Neutrophil (primary cell): ENCODE results near the gene SEPTIN12.

Experiments
- H3K27ac ChIP-seq: fragments of 200-600 bp; sonication (generic); 2 replicates; pipeline ENCODE4 v1.5.1; 2016; ENCODE audit warnings: mild to moderate bottlenecking, moderate library complexity
- H3K27me3 ChIP-seq: fragments of 200-600 bp; sonication (generic); 2 replicates; pipeline ENCODE4 v1.6.0; 2016; ENCODE audit warnings: mild to moderate bottlenecking
- H3K36me3 ChIP-seq: fragments of 200-600 bp; sonication (generic); 2 replicates; pipeline ENCODE4 v1.5.1; 2017
- H3K4me1 ChIP-seq, 2 experiments: fragments of 200-600 bp in 1 of 2; sonication (generic) in 1 of 2; 1 replicate in 1 of 2; 2 replicates in 1 of 2; pipeline versions ENCODE4 v1.5.1 to v1.6.1; 2013 to 2016; ENCODE audit warnings: low read depth in 1 of 2, low read length in 1 of 2, mild to moderate bottlenecking in 1 of 2, moderate library complexity in 1 of 2; ENCODE audit not compliant: control insufficient read depth in 1 of 2, insufficient read depth in 1 of 2
- H3K4me3 ChIP-seq, 2 experiments: fragments of 200-600 bp in 1 of 2; sonication (generic) in 1 of 2; 1 replicate in 1 of 2; 2 replicates in 1 of 2; pipeline ENCODE4 v1.5.1; 2013 to 2016; ENCODE audit warnings: low read depth in 1 of 2, low read length in 1 of 2, mild to moderate bottlenecking in 1 of 2, moderate library complexity in 1 of 2
- H3K9me3 ChIP-seq: fragments of 200-600 bp; sonication (generic); 2 replicates; pipeline ENCODE4 v1.5.1; 2016
- CTCF ChIP-seq: fragments of 200-600 bp; sonication (generic); IDR thresholded peaks from 2 replicates; pipeline ENCODE4 v1.5.1; 2016; ENCODE audit warnings: antibody characterized with exemption

Gene SEPTIN12

GRCh38 chr16:4811242-4811641 is 23.1 kb upstream of the SEPTIN12 start:
- no peak for TF ChIP-seq CTCF
- Histone ChIP-seq H3K4me3 (no peak overlapping the region), H3K9me3 (no peaks in the 10 kb centered on the region), H3K27me3 (no peaks in the 10 kb centered on the region), H3K27ac (no peak overlapping the region), H3K4me1 (no peaks in the 10 kb centered on the region), H3K36me3 (peaks cover 96% of the 10 kb centered on the region)

GRCh38 chr16:4806280-4806679 is 18.1 kb upstream of the SEPTIN12 start:
- Histone ChIP-seq H3K27me3 (no peaks in the 10 kb centered on the region), H3K27ac (no peak overlapping the region), H3K36me3 (peaks cover 72% of the 10 kb centered on the region), H3K9me3 (no peaks in the 10 kb centered on the region), H3K4me3 (no peak overlapping the region), H3K4me1 (peaks cover 21 to 26% of the 10 kb centered on the region in 2 experiments)
- no peak for TF ChIP-seq CTCF

- Histone ChIP-seq H3K36me3 (peaks cover 62% of the 10 kb centered on the region), H3K4me3 (no peak overlapping the region), H3K27me3 (no peaks in the 10 kb centered on the region), H3K27ac (no peak overlapping the region), H3K4me1 (peaks cover 31 to 37% of the 10 kb centered on the region in 2 experiments), H3K9me3 (no peaks in the 10 kb centered on the region)
- TF ChIP-seq CTCF: no peak
Observed at GRCh38 chr16:4805231-4805630, 17.1 kb upstream of the SEPTIN12 start.

GRCh38 chr16:4803898-4804762 is 16.0 kb upstream of the SEPTIN12 start:
- Histone ChIP-seq H3K4me1 (peaks cover 33 to 40% of the 10 kb centered on the region in 2 experiments), H3K36me3 (peaks cover 58% of the 10 kb centered on the region), H3K27me3 (no peaks in the 10 kb centered on the region), H3K9me3 (no peaks in the 10 kb centered on the region), H3K27ac (peak overlapping the region; percentile 91), H3K4me3 (peak overlapping the region; percentile 79 to 100)
- TF ChIP-seq CTCF: no peak

GRCh38 chr16:4803401-4803844 is 15.3 kb upstream of the SEPTIN12 start:
- no peaks in the 10 kb centered on the region for H3K9me3 ChIP-seq
- peaks cover 58% of the 10 kb centered on the region for H3K36me3 ChIP-seq
- no peak for TF ChIP-seq CTCF
- H3K27me3 ChIP-seq: no peaks in the 10 kb centered on the region
- peak overlapping the region; percentile 79 to 100 for H3K4me3 ChIP-seq
- H3K4me1 ChIP-seq: peaks cover 33 to 40% of the 10 kb centered on the region in 2 experiments
- H3K27ac ChIP-seq: peak overlapping the region; percentile 91
